ENCODE results near the gene PIGT. TPM values are rescaled to one million over a fixed set of nuclear protein-coding genes. Genes with fewer than 3 reads are reported as not detected.

The PIGT gene
- total RNA-seq, 4 donors from 2014 or later: 33.6 to 64.5 (median 45.6) TPM

DNA sequence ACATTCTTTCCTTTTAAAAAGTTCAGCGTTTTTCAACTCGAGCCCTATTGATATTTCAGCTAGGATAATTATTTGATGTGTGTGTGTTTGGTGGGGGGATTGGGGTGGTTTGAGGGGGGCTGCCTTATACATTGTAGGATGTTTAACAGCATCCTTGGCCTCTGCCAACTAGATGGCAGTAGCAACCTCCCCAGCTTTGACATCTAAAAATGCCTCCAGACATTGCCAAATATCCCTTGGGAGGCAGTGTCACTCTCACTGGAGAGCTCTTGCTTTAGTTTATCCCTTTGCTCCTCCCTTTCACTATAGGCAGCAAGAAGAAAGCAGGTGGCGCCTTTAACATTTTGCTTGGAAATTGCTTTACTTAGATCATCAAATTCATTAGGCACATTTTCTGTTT is 23.2 kb upstream of the PIGT start:
- no peak overlapping the region for H3K4me3 ChIP-seq (ENCODE audit: low read depth, poor library complexity, severe bottlenecking)
- WGBS, 2 donors: 80 to 88% methylated on average over 3 of the region's 3 CpGs
- TF ChIP-seq POLR2A (IDR thresholded peaks at IDR 0.05): no peak
- TF ChIP-seq, protein P1, sequence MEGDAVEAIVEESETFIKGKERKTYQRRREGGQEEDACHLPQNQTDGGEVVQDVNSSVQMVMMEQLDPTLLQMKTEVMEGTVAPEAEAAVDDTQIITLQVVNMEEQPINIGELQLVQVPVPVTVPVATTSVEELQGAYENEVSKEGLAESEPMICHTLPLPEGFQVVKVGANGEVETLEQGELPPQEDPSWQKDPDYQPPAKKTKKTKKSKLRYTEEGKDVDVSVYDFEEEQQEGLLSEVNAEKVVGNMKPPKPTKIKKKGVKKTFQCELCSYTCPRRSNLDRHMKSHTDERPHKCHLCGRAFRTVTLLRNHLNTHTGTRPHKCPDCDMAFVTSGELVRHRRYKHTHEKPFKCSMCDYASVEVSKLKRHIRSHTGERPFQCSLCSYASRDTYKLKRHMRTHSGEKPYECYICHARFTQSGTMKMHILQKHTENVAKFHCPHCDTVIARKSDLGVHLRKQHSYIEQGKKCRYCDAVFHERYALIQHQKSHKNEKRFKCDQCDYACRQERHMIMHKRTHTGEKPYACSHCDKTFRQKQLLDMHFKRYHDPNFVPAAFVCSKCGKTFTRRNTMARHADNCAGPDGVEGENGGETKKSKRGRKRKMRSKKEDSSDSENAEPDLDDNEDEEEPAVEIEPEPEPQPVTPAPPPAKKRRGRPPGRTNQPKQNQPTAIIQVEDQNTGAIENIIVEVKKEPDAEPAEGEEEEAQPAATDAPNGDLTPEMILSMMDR (IDR thresholded peaks at IDR 0.05): no peak
- no peak for DNase-seq (ENCODE audit: low spot score in 2 of 2)
- intact Hi-C loops (cut with DNase I; ENCODE audit: low total_unique reads): no loop called here

- intact Hi-C loops (cut with DNase I; ENCODE audit: low total_unique reads): no loop called here
- TF ChIP-seq, protein P1 (IDR thresholded peaks at IDR 0.05): no peak
- TF ChIP-seq POLR2A (IDR thresholded peaks at IDR 0.05): no peak
- no peak for DNase-seq (ENCODE audit: low spot score in 2 of 2)
- H3K4me3 ChIP-seq (ENCODE audit: low read depth, poor library complexity, severe bottlenecking): no peak overlapping the region
- WGBS, 2 donors: 80 to 86% methylated on average over 21 of the region's 21 CpGs
Observed at GRCh38 chr20:45394221-45395113, 21.5 kb upstream of the PIGT start.

- no peak for DNase-seq (ENCODE audit: low spot score in 2 of 2)
- H3K4me3 ChIP-seq (ENCODE audit: low read depth, poor library complexity, severe bottlenecking): no peak overlapping the region
- intact Hi-C loops (cut with DNase I; ENCODE audit: low total_unique reads): no loop called here
- TF ChIP-seq, protein P1 (IDR thresholded peaks at IDR 0.05): no peak
- TF ChIP-seq POLR2A (IDR thresholded peaks at IDR 0.05): no peak
- WGBS, 2 donors: 90 to 96% methylated on average over 4 to 7 of the region's 7 CpGs
Observed at GRCh38 chr20:45395114-45395415, 20.9 kb upstream of the PIGT start.

DNA sequence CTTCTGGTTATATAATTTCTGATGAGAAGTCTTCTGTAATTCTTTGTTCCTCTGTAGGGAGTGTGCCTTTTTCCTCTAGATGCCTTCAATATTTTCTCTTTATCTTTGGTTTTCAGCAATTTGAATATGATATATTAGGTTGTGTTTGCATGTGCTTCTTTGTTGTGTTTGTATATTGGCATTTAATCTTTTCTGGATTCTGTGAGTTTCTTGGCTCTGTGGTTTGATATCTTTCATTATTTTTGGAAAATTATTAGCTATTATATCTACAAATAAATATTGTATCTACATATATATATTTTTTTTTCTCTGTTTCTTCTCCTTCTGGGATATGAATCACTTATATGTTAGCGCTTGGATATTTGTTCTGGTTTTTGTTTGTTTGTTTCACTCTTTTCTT is 16.9 kb upstream of the PIGT start:
- intact Hi-C loops (cut with DNase I; ENCODE audit: low total_unique reads): no loop called here

DNA sequence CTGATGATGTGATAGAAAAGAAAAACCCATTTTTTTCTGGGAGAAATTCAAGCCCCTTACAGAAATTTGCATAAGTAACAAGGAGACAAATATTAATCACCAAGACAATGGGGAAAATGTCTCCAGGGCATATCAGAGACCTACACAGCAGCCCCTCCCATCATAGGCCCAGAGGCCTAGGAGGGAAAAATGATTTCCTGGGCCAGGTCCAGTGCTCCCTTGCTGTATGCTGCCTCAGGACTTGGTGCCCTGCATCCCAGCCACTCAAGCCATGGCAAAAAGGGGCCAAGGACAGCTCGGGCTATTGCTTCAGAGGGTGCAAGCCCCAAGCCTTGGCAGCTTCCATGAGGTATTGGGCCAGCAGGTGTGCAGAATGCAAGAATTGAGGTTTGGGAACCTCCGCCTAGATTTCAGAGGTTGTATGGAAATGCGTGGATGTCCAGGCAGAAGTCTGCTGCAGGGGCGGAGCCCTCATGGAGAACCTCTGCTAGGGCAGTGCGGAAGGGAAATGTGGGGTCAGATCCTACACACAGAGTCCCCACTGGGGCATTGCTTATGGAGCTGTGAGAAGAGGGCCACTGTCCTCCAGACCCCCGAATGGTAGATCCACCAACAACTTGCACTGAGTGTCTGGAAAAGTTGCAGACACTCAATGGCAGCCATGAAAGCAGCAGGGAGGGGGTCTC is 15.5 kb upstream of the PIGT start:
- no peak for DNase-seq (ENCODE audit: low spot score in 2 of 2)
- TF ChIP-seq POLR2A (IDR thresholded peaks at IDR 0.05): no peak
- TF ChIP-seq, protein P1 (IDR thresholded peaks at IDR 0.05): no peak
- H3K4me3 ChIP-seq (ENCODE audit: low read depth, poor library complexity, severe bottlenecking): no peak overlapping the region
- 89 to 94% methylated on average over 6 of the region's 6 CpGs for WGBS, 2 donors
- intact Hi-C loops (cut with DNase I; ENCODE audit: low total_unique reads): no loop called here

More for the DNA sequence above, 16.9 kb upstream of the PIGT start:
- DNase-seq (ENCODE audit: low spot score in 2 of 2): no peak
- no peak for TF ChIP-seq POLR2A (IDR thresholded peaks at IDR 0.05)
- TF ChIP-seq, protein P1 (IDR thresholded peaks at IDR 0.05): no peak
- H3K4me3 ChIP-seq (ENCODE audit: low read depth, poor library complexity, severe bottlenecking): no peak overlapping the region
- 94 to 100% methylated on average over 1 of the region's 1 CpG for WGBS, 2 donors
